Measurements from ENCODE around the gene NDUFC1. TPM values are rescaled to one million over a fixed set of nuclear protein-coding genes. Genes with fewer than 3 reads are reported as not detected.

NDUFC1 gene
- total and polyA plus RNA-seq, 2 donors (not counting 3 experiments of a cell fraction or from before 2014, with no cell fraction given): 65.2 to 78.1 TPM

- Histone ChIP-seq H3K4me3 (replicated peaks in 1 of 3; ENCODE audit: insufficient read depth in 1 of 3, low read depth in 1 of 3, low read length in 3 of 3) (no peak overlapping the region), H3K9ac (replicated peaks; ENCODE audit: extremely low read depth, insufficient read depth, low read length) (no peak overlapping the region), H3K4me1 (ENCODE audit: control insufficient read depth, extremely low read depth, insufficient read depth, low read length) (peaks cover 7% of the 10 kb centered on the region), H4K20me1 (replicated peaks; ENCODE audit: control insufficient read depth, extremely low read depth, insufficient read depth, low read length) (no peaks in the 10 kb centered on the region), H3K4me2 (ENCODE audit: insufficient read depth, low read length) (no peak overlapping the region), H3K9me3 (replicated peaks; ENCODE audit: control insufficient read depth, insufficient read depth, low read length) (no peaks in the 10 kb centered on the region), H3K36me3 (ENCODE audit: control insufficient read depth in 2 of 2, extremely low read depth in 1 of 2, insufficient read depth in 2 of 2, low read length in 2 of 2) (no peaks in the 10 kb centered on the region), H3K9me1 (replicated peaks; ENCODE audit: control insufficient read depth, extremely low read depth, insufficient read depth, low read length) (no peaks in the 10 kb centered on the region), H3K27ac (ENCODE audit: insufficient read depth, low read depth, low read length) (no peak overlapping the region), H3K79me2 (ENCODE audit: control insufficient read depth, insufficient read depth, low read length) (no peaks in the 10 kb centered on the region), H2AFZ (ENCODE audit: low read depth, low read length) (no peak overlapping the region), H3K27me3 (ENCODE audit: control insufficient read depth in 2 of 2, insufficient read depth in 2 of 2, low read length in 2 of 2) (no peaks in the 10 kb centered on the region)
- POLR2A ChIA-PET: no interaction called here
- DNase-seq (ENCODE audit: low read depth, low spot score) (no peak), FAIRE-seq (no peak)
- no TSS peak for BruUV-seq (replicated peaks)
- TF ChIP-seq GATA2 (IDR thresholded peaks at IDR 0.05; ENCODE audit: insufficient read depth, insufficient read length, low read depth, low read length) (no peak), MYC (IDR thresholded peaks at IDR 0.05; ENCODE audit: low read depth, low read length) (no peak), FOS (IDR thresholded peaks at IDR 0.05; ENCODE audit: borderline replicate concordance, insufficient read depth, low read length) (no peak), POLR2A (IDR thresholded peaks at IDR 0.05; ENCODE audit: low read depth, low read length) (no peak), MAX (IDR thresholded peaks at IDR 0.05; ENCODE audit: insufficient read depth, insufficient read length) (no peak), CTCF (IDR thresholded peaks at IDR 0.05; ENCODE audit: extremely low read depth in 1 of 2, insufficient read depth in 1 of 2, low read depth in 1 of 2, low read length in 2 of 2) (no peak), JUN (IDR thresholded peaks at IDR 0.05; ENCODE audit: borderline replicate concordance, insufficient read depth, insufficient read length, low read depth) (no peak), EZH2 (IDR thresholded peaks at IDR 0.05; ENCODE audit: borderline replicate concordance, low read depth, low read length, severe bottlenecking) (no peak)
- CTCF ChIA-PET: interaction anchor here (0.6 to 3.0 kb wide), 5 partner anchors 8 to 244 kb away, joined by 3 to 12 read pairs (median 3); no protein-coding TSS in a partner anchor
- intact Hi-C loops (cut with micrococcal nuclease) (no loop called here), dilution Hi-C loops (cut with MboI; ENCODE audit: extremely low pct_ligation_motif_present, low sequenced_read_pairs) (no loop called here)
Observed at GRCh38 chr4:139274790-139275189, 27.5 kb downstream of the NDUFC1 start.
